Breast epithelium (tissue), 4 donors: ENCODE results near the gene GAST. TPM values are rescaled to one million over a fixed set of nuclear protein-coding genes. Genes with fewer than 3 reads are reported as not detected.

Source experiments
- DNase-seq, 2 donors: peaks; one replicate each; pipeline ENCODE4 v3.0.0-alpha.2; 2019; ENCODE audit warnings: low spot score in 2 of 2
- H3K27ac ChIP-seq, 2 donors: fragments of 200-600 bp; sonication (generic) in 1 of 2; one replicate each; pipeline ENCODE4 v1.5.1; 2016 to 2019; ENCODE audit warnings: mild to moderate bottlenecking in 1 of 2
- H3K27me3 ChIP-seq, 2 donors: fragments of 200-600 bp; sonication (generic) in 1 of 2; one replicate each; pipeline versions ENCODE4 v1.5.1 to v1.6.0; 2017 to 2019; ENCODE audit warnings: control low read depth in 1 of 2, mild to moderate bottlenecking in 1 of 2
- H3K36me3 ChIP-seq: fragments of 200-600 bp; one replicate; pipeline ENCODE4 v1.5.1; 2019
- H3K4me1 ChIP-seq, 2 donors: fragments of 200-600 bp; sonication (generic); one replicate each; pipeline ENCODE4 v1.5.1; 2016 to 2019; ENCODE audit warnings: control low read depth in 1 of 2
- H3K4me3 ChIP-seq, 3 donors: fragments of 200-600 bp; sonication (generic); 1 replicate in 2 of 3; 2 replicates in 1 of 3; pipeline ENCODE4 v1.5.1; 2016 to 2019; ENCODE audit warnings: mild to moderate bottlenecking in 3 of 3, moderate library complexity in 2 of 3
- H3K9me3 ChIP-seq, 2 donors: fragments of 200-600 bp; sonication (generic) in 1 of 2; one replicate each; pipeline ENCODE4 v1.5.1; 2016 to 2019; ENCODE audit warnings: control low read depth in 1 of 2
- POLR2A ChIP-seq: fragments of 450-650 bp; IDR thresholded peaks from one replicate; pipeline ENCODE4 v1.6.1; 2016; ENCODE audit warnings: antibody characterized with exemption, mild to moderate bottlenecking, moderate library complexity
- POLR2AphosphoS5 ChIP-seq, 3 donors: sonication (generic); formaldehyde crosslinking; IDR thresholded peaks; one replicate each; pipeline ENCODE4 v1.6.1; 2017; ENCODE audit warnings: antibody characterized with exemption in 3 of 3
- intact Hi-C: fragments of 100-400 bp; cut with DNase I; formaldehyde crosslinking; loops from one replicate; pipeline ENCODE4 v1.15.1; 2023; ENCODE audit warnings: low total_unique reads
- total RNA-seq, 3 donors: library from RNA; depleted of rRNA; stranded (reverse); fragments of >200 nt; gene quantifications; one replicate each; pipeline ENCODE4 v1.1.0, GENCODE V29; 2016
- TF ChIP-seq, protein P1 (sequence below), 3 donors: fragments of 450-650 bp; IDR thresholded peaks; one replicate each; pipeline ENCODE4 v1.5.1; 2016 to 2017; ENCODE audit warnings: antibody characterized with exemption in 3 of 3, mild to moderate bottlenecking in 3 of 3, moderate library complexity in 3 of 3

GAST gene
- total RNA-seq, 3 donors from 2014 or later, result not detected

- Histone ChIP-seq H3K27me3 (no peaks in the 10 kb centered on the region), H3K9me3 (no peaks in the 10 kb centered on the region), H3K27ac (no peak overlapping the region), H3K4me1 (no peaks in the 10 kb centered on the region), H3K36me3 (no peaks in the 10 kb centered on the region), H3K4me3 (no peak overlapping the region)
- no peak for TF ChIP-seq POLR2AphosphoS5 (IDR thresholded peaks at IDR 0.05)
- no peak for TF ChIP-seq POLR2A
- TF ChIP-seq, protein P1, sequence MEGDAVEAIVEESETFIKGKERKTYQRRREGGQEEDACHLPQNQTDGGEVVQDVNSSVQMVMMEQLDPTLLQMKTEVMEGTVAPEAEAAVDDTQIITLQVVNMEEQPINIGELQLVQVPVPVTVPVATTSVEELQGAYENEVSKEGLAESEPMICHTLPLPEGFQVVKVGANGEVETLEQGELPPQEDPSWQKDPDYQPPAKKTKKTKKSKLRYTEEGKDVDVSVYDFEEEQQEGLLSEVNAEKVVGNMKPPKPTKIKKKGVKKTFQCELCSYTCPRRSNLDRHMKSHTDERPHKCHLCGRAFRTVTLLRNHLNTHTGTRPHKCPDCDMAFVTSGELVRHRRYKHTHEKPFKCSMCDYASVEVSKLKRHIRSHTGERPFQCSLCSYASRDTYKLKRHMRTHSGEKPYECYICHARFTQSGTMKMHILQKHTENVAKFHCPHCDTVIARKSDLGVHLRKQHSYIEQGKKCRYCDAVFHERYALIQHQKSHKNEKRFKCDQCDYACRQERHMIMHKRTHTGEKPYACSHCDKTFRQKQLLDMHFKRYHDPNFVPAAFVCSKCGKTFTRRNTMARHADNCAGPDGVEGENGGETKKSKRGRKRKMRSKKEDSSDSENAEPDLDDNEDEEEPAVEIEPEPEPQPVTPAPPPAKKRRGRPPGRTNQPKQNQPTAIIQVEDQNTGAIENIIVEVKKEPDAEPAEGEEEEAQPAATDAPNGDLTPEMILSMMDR (IDR thresholded peaks at IDR 0.05), result no peak
- DNase-seq, result no peak
- intact Hi-C loops, result no loop called here
These were observed 1.6 kb upstream of the GAST start for GRCh38 chr17:41710472-41711090.

DNA sequence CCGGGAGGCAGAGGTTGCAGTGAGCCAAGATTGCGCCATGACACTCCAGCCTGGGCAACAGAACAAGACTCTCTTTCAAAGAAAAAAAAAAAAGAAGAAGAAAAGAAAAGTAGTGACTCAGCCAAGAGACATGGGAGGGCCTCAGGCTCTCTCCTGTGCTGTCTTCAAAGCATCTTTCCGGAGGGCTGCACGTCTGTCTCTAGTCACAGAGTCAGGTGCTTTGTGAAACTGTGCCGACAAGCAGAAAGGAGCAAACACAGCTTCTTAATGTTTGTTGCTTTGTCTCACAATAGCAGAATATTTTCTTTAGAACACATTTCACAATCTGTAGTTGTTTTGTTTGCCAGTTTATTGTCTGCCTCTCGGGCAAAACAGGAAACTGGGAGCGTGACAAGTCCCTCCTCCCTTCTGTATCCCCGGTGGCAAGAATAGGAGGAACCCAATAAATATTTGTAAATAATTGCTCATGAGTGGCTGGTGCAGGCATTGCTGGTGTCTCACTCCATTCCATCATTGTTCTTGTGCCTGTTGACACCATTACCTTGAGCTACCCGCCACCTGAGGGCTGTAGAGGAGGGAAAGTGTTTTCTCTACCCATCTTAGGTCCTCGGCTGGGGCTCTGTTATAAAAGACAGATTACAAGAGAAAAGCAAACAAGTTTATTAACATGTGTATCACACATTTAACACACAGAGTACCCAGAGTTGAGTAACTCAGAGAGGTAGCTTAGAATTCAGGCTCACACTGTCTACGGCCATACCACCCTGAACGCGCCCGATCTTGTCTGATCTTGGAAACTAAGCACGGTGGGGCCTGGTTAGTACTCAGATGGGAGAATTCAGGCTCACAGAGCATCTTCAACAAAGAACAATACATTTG is 5.5 kb downstream of the GAST start:
- Histone ChIP-seq H3K4me3 (peak overlapping the region in 1 of 3 donors; percentile 2), H3K27me3 (no peaks in the 10 kb centered on the region), H3K9me3 (no peaks in the 10 kb centered on the region), H3K4me1 (no peaks in the 10 kb centered on the region), H3K27ac (peak overlapping the region; percentile 72 to 90), H3K36me3 (no peaks in the 10 kb centered on the region)
- TF ChIP-seq POLR2AphosphoS5 (IDR thresholded peaks at IDR 0.05), result peak in 2 of 3 donors; percentile 27 to 51
- TF ChIP-seq POLR2A, result no peak
- DNase-seq, result peak in 1 of 2 donors; percentile 73
- intact Hi-C loops, result loop anchor here (1.0 kb wide), 1 partner anchor 18 kb away; no protein-coding TSS in a partner anchor

- no peak for DNase-seq
- H3K9me3 ChIP-seq, result no peaks in the 10 kb centered on the region
- H3K36me3 ChIP-seq, result no peaks in the 10 kb centered on the region
- TF ChIP-seq POLR2A (no peak), POLR2AphosphoS5 (IDR thresholded peaks at IDR 0.05) (no peak)
- TF ChIP-seq, protein P1 (IDR thresholded peaks at IDR 0.05), result no peak
- intact Hi-C loops, result no loop called here
- H3K4me3 ChIP-seq, result no peak overlapping the region
- H3K27ac ChIP-seq, result peak overlapping the region; percentile 72 to 90
- no peaks in the 10 kb centered on the region for H3K27me3 ChIP-seq
- no peaks in the 10 kb centered on the region for H3K4me1 ChIP-seq
These were observed 6.1 kb downstream of the GAST start for GRCh38 chr17:41718287-41718645.

GRCh38 chr17:41722231-41722630 is 10.1 kb downstream of the GAST start:
- DNase-seq, result no peak
- Histone ChIP-seq H3K27me3 (no peaks in the 10 kb centered on the region), H3K36me3 (no peaks in the 10 kb centered on the region), H3K9me3 (no peaks in the 10 kb centered on the region), H3K4me1 (no peaks in the 10 kb centered on the region), H3K4me3 (no peak overlapping the region), H3K27ac (no peak overlapping the region)
- TF ChIP-seq POLR2A, result no peak
- TF ChIP-seq, protein P1 (IDR thresholded peaks at IDR 0.05), result no peak
- TF ChIP-seq POLR2AphosphoS5 (IDR thresholded peaks at IDR 0.05), result no peak
- intact Hi-C loops, result no loop called here

DNA sequence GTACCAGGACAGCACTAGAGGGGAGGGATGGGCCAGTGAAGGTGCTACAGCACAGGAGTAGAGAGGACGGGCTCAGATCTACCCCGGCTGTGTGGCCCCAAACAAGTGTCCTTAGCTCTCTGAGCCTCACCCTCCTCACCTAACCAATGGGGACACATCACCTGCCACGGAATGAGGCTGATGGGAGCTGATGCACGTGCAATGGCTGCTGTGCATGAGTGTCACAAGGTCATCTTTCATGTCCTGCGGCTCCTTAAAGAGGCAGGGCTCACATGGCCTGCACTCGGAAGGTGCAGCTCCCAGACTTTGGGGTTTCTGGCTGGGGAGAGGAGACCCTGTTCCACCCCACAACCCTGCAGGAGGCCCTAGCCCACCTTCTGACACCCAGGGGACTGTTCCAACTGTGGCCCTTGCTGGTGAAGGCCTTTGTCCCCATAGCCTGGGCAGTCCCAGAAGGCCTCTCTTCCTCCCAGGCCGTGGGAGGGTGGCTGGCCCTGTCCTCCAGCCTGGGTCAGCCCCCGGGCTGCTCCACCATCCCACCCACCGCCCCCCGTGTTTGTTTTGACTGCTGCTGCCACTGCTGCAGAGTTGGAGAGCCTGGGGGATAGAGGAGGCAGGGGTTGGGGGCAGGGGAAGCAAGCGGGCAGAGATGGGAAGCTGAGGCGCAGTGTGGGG is 11.8 kb downstream of the GAST start:
- Histone ChIP-seq H3K36me3 (no peaks in the 10 kb centered on the region), H3K4me1 (no peaks in the 10 kb centered on the region), H3K9me3 (no peaks in the 10 kb centered on the region), H3K27me3 (no peaks in the 10 kb centered on the region), H3K27ac (no peak overlapping the region), H3K4me3 (no peak overlapping the region)
- no peak for DNase-seq
- intact Hi-C loops, result no loop called here
- TF ChIP-seq, protein P1 (IDR thresholded peaks at IDR 0.05), result no peak
- no peak for TF ChIP-seq POLR2A
- no peak for TF ChIP-seq POLR2AphosphoS5 (IDR thresholded peaks at IDR 0.05)
